CD4-positive, alpha-beta T cell (primary cell): Measurements from ENCODE around the gene LHX4. TPM values are rescaled to one million over a fixed set of nuclear protein-coding genes. Genes with fewer than 3 reads are reported as not detected.

Experiments used
- ATAC-seq: fragments of 200-7000 bp; cut with Tn5 transposase; one replicate; pipeline ENCODE4 v1.10.0; 2022; ENCODE audit warnings: mild to moderate bottlenecking; ENCODE audit not compliant: poor library complexity
- CTCF ChIA-PET: fragments of 350-600 bp; sonication (Branson Sonifier 250); formaldehyde crosslinking; loops from one replicate; lab custom pipeline; 2021; ENCODE audit warnings: antibody characterized with exemption, inconsistent platforms; lab: Charles Lee
- POLR2A ChIA-PET: fragments of 350-600 bp; sonication (Branson Sonifier 250); formaldehyde crosslinking; loops from one replicate; lab custom pipeline; 2021; ENCODE audit warnings: antibody characterized with exemption, inconsistent platforms; lab: Charles Lee
- DNase-seq, 14 experiments: peaks; one replicate each; pipeline ENCODE4 v3.0.0-alpha.2; 2013 to 2020; ENCODE audit warnings: mixed read lengths in 2 of 14
- H3K27ac ChIP-seq, 2 donors: one replicate each; pipeline versions ENCODE4 v1.5.1 to v1.7.0; 2013; ENCODE audit warnings: low read length in 2 of 2, low read depth in 1 of 2, mild to moderate bottlenecking in 1 of 2
- H3K27me3 ChIP-seq, 2 experiments: 1 replicate in 1 of 2; 2 replicates in 1 of 2; pipeline versions ENCODE4 v1.6.1 to v1.7.0; 2013; ENCODE audit warnings: low read length in 2 of 2, control low read depth in 1 of 2, mild to moderate bottlenecking in 1 of 2, moderate library complexity in 1 of 2; ENCODE audit not compliant: insufficient read depth in 2 of 2, control insufficient read depth in 1 of 2
- H3K36me3 ChIP-seq: one replicate; pipeline ENCODE4 v1.6.1; 2013; ENCODE audit warnings: low read length, control low read depth; ENCODE audit not compliant: insufficient read depth
- H3K4me1 ChIP-seq: one replicate; pipeline ENCODE4 v1.6.1; 2013; ENCODE audit warnings: low read length, control low read depth; ENCODE audit not compliant: insufficient read depth
- H3K4me3 ChIP-seq: one replicate; pipeline ENCODE4 v1.5.1; 2013; ENCODE audit warnings: mild to moderate bottlenecking, low read length, moderate library complexity
- H3K9me3 ChIP-seq, 2 experiments: 1 replicate in 1 of 2; 2 replicates in 1 of 2; pipeline versions ENCODE4 v1.6.1 to v1.7.0; 2013; ENCODE audit warnings: low read length in 2 of 2, mild to moderate bottlenecking in 2 of 2, control low read depth in 1 of 2, moderate library complexity in 1 of 2; ENCODE audit not compliant: control insufficient read depth in 1 of 2, insufficient read depth in 1 of 2
- H3K27ac Mint-ChIP-seq: one replicate; pipeline ENCODE4 v1.8.0; 2020; ENCODE audit warnings: mixed read lengths
- H3K27me3 Mint-ChIP-seq: one replicate; pipeline ENCODE4 v1.8.0; 2021; ENCODE audit warnings: mixed read lengths
- H3K36me3 Mint-ChIP-seq: one replicate; pipeline ENCODE4 v1.8.0; 2021; ENCODE audit warnings: low read depth, mixed read lengths
- H3K4me1 Mint-ChIP-seq: one replicate; pipeline ENCODE4 v1.8.0; 2021; ENCODE audit warnings: low read depth, mixed read lengths
- H3K4me3 Mint-ChIP-seq: one replicate; pipeline ENCODE4 v1.8.0; 2020; ENCODE audit warnings: mild to moderate bottlenecking, mixed read lengths
- H3K9me3 Mint-ChIP-seq: one replicate; pipeline ENCODE4 v1.8.0; 2020; ENCODE audit warnings: mixed read lengths
- CTCF ChIP-seq: fragments of 200-600 bp; IDR thresholded peaks from one replicate; pipeline ENCODE4 v1.8.0; 2022; ENCODE audit warnings: antibody characterized with exemption, mild to moderate bottlenecking
- intact Hi-C, 2 experiments: fragments of 100-400 bp; cut with DNase I in 1 of 2; cut with micrococcal nuclease in 1 of 2; formaldehyde crosslinking; loops; one replicate each; pipeline versions ENCODE4 v1.15.1 to v1.9.0; 2023 to 2025; cut with DNase I, micrococcal nuclease
- total RNA-seq, 174 experiments: library from RNA in 2 of 174; stranded (reverse) in 2 of 174; gene quantifications; one replicate each; pipeline ENCODE4 v1.2.3 and lab custom pipeline; 2021 to 2026

The LHX4 gene
- total RNA-seq, 2 experiments from 2014 or later, result 0.03 TPM; not detected in 1

- no peak for DNase-seq
- Histone ChIP-seq H3K36me3 (peaks cover 31% of the 10 kb centered on the region), H3K27me3 (no peaks in the 10 kb centered on the region), H3K27ac (no peak overlapping the region), H3K4me3 (no peak overlapping the region), H3K9me3 (no peaks in the 10 kb centered on the region), H3K4me1 (no peaks in the 10 kb centered on the region)
- Mint-ChIP-seq H3K9me3 (no peaks in the 10 kb centered on the region), H3K4me3 (no peak overlapping the region), H3K27ac (no peak overlapping the region), H3K27me3 (no peaks in the 10 kb centered on the region), H3K4me1 (no peaks in the 10 kb centered on the region), H3K36me3 (peaks cover 55% of the 10 kb centered on the region)
- intact Hi-C loops, result loop anchor here in 1 of 2 experiments (10.0 kb wide), 1 partner anchor 232 kb away; no protein-coding TSS in a partner anchor
- POLR2A ChIA-PET, result no interaction called here
- TF ChIP-seq CTCF, result no peak
- CTCF ChIA-PET, result no interaction called here
- no peak for ATAC-seq
Observed at GRCh38 chr1:180182643-180183311, 47.3 kb upstream of the LHX4 start.

- Histone ChIP-seq H3K4me3 (no peak overlapping the region), H3K9me3 (no peaks in the 10 kb centered on the region), H3K27me3 (no peaks in the 10 kb centered on the region), H3K27ac (no peak overlapping the region), H3K4me1 (no peaks in the 10 kb centered on the region), H3K36me3 (peaks cover 31% of the 10 kb centered on the region)
- no peak overlapping the region for H3K27ac Mint-ChIP-seq
- ATAC-seq (no peak), DNase-seq (no peak)
- H3K4me3 Mint-ChIP-seq, result no peak overlapping the region
- ChIA-PET POLR2A (no interaction called here), CTCF (no interaction called here)
- no peaks in the 10 kb centered on the region for H3K4me1 Mint-ChIP-seq
- peaks cover 60% of the 10 kb centered on the region for H3K36me3 Mint-ChIP-seq
- no peaks in the 10 kb centered on the region for H3K9me3 Mint-ChIP-seq
- intact Hi-C loops, result loop anchor here in 1 of 2 experiments (10.0 kb wide), 1 partner anchor 231 kb away; no protein-coding TSS in a partner anchor
- no peak for TF ChIP-seq CTCF
- no peaks in the 10 kb centered on the region for H3K27me3 Mint-ChIP-seq
Observed at GRCh38 chr1:180183426-180183825, 46.6 kb upstream of the LHX4 start.

- Mint-ChIP-seq H3K27ac (no peak overlapping the region), H3K4me3 (no peak overlapping the region)
Observed at GRCh38 chr1:180184041-180184440, 46.0 kb upstream of the LHX4 start.

More at GRCh38 chr1:180184041-180184440, 46.0 kb upstream of the LHX4 start:
- no peak for DNase-seq
- Histone ChIP-seq H3K4me1 (no peaks in the 10 kb centered on the region), H3K9me3 (no peaks in the 10 kb centered on the region), H3K4me3 (no peak overlapping the region), H3K36me3 (peaks cover 36% of the 10 kb centered on the region), H3K27me3 (no peaks in the 10 kb centered on the region), H3K27ac (no peak overlapping the region)
- Mint-ChIP-seq H3K9me3 (no peaks in the 10 kb centered on the region), H3K27me3 (no peaks in the 10 kb centered on the region), H3K36me3 (peaks cover 60% of the 10 kb centered on the region), H3K4me1 (no peaks in the 10 kb centered on the region)
- no peak for TF ChIP-seq CTCF
- ChIA-PET POLR2A (interaction anchor here (0.7 kb wide), 1 partner anchor 190 kb away, joined by 3 read pairs; no protein-coding TSS in a partner anchor), CTCF (no interaction called here)
- intact Hi-C loops, result loop anchor here in 1 of 2 experiments (10.0 kb wide), 1 partner anchor 231 kb away; no protein-coding TSS in a partner anchor
- no peak for ATAC-seq
